ENCODE results near the gene ERC1.

The ERC1 gene

DNA sequence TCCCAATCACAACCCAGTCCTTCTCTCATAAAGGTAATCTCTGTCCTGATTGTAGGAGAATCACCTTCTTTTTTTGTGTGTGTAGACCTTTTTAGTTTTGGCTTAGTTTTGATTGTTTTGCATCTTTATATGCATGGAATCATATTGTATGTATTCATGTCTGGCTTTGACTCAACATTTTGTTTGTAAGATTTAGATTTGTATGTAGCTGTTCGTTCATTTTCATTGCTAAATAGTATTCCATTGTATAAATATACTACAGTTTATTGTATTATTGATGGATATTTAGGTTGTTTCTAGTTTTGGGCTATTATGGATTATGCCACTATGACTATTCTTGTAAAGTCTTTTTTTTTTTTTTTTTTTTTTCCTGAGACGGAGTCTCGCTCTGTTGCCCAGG lies 10.5 kb downstream of the ERC1 start:
- DNase-seq (ENCODE audit: extremely low read depth, low read depth) = no peak
- no peak overlapping the region for H3K4me3 ChIP-seq (replicated peaks; ENCODE audit: low read depth, low read length)
- TF ChIP-seq, protein P1, sequence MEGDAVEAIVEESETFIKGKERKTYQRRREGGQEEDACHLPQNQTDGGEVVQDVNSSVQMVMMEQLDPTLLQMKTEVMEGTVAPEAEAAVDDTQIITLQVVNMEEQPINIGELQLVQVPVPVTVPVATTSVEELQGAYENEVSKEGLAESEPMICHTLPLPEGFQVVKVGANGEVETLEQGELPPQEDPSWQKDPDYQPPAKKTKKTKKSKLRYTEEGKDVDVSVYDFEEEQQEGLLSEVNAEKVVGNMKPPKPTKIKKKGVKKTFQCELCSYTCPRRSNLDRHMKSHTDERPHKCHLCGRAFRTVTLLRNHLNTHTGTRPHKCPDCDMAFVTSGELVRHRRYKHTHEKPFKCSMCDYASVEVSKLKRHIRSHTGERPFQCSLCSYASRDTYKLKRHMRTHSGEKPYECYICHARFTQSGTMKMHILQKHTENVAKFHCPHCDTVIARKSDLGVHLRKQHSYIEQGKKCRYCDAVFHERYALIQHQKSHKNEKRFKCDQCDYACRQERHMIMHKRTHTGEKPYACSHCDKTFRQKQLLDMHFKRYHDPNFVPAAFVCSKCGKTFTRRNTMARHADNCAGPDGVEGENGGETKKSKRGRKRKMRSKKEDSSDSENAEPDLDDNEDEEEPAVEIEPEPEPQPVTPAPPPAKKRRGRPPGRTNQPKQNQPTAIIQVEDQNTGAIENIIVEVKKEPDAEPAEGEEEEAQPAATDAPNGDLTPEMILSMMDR (IDR thresholded peaks at IDR 0.05; ENCODE audit: low read depth, low read length, missing control alignments) = no peak

- TF ChIP-seq, protein P1 (IDR thresholded peaks at IDR 0.05; ENCODE audit: low read depth, low read length, missing control alignments) = no peak
- no peak for DNase-seq (ENCODE audit: extremely low read depth, low read depth)
- no peak overlapping the region for H3K4me3 ChIP-seq (replicated peaks; ENCODE audit: low read depth, low read length)
These were observed 12.7 kb downstream of the ERC1 start for GRCh38 chr12:1003600-1004271.

GRCh38 chr12:1006255-1006654 lies 15.2 kb downstream of the ERC1 start:
- DNase-seq (ENCODE audit: extremely low read depth, low read depth) = no peak
- H3K4me3 ChIP-seq (replicated peaks; ENCODE audit: low read depth, low read length) = no peak overlapping the region
- TF ChIP-seq, protein P1 (IDR thresholded peaks at IDR 0.05; ENCODE audit: low read depth, low read length, missing control alignments) = no peak

DNA sequence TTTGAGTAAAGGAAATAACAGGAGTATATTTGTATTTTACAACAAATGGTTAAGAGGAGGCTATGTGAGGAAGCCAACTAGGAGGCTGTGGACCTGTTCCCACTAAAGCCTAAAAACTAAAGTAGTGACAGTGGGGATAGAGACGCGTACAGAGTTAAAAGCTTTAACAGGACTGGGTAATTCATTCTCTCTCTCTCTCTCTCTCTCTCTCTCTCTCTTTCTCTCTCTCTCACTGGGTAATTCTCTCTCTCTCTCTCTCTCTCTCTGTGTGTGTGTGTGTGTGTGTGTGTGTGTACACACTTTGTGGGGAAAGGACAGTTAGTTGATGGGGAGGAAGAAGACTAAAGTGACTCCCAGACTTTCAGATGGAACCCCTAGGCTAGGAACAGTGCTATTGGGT lies 16.3 kb downstream of the ERC1 start:
- DNase-seq (ENCODE audit: extremely low read depth, low read depth) = no peak
- TF ChIP-seq, protein P1 (IDR thresholded peaks at IDR 0.05; ENCODE audit: low read depth, low read length, missing control alignments) = no peak
- H3K4me3 ChIP-seq (replicated peaks; ENCODE audit: low read depth, low read length) = no peak overlapping the region

- TF ChIP-seq, protein P1 (IDR thresholded peaks at IDR 0.05; ENCODE audit: low read depth, low read length, missing control alignments) = no peak
- H3K4me3 ChIP-seq (replicated peaks; ENCODE audit: low read depth, low read length) = no peak overlapping the region
- no peak for DNase-seq (ENCODE audit: extremely low read depth, low read depth)
These were observed 17.0 kb downstream of the ERC1 start for GRCh38 chr12:1007994-1008393.

DNA sequence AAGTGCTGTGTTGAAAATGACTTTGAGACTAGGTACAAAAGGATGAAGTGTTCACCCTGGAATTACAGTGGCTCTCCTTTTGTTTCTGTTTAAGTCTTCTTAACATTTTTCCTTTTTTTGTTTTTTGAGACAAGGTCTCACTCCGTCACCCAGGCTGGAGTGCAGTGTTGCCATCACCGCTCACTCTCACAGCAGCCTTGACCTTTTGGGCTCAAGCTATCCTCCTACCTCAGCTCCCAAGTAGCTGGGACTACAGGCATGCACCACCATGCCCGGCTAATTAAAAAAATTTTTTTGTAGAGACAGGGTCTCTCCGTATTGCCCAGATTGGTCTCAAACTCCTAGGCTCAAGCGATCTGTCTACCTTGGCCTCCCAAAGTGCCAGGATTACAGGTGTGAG lies 20.1 kb downstream of the ERC1 start:
- no peak for DNase-seq (ENCODE audit: extremely low read depth, low read depth)
- no peak overlapping the region for H3K4me3 ChIP-seq (replicated peaks; ENCODE audit: low read depth, low read length)
- TF ChIP-seq, protein P1 (IDR thresholded peaks at IDR 0.05; ENCODE audit: low read depth, low read length, missing control alignments) = no peak

All from HFF-Myc (cell line).